Measurements from ENCODE around the gene TMEM63A. TPM values are rescaled to one million over a fixed set of nuclear protein-coding genes. Genes with fewer than 3 reads are reported as not detected.

The TMEM63A gene
- total and polyA plus RNA-seq, 2 of the 13 experiments (the other 11 are each of a cell fraction or from before 2014, with no cell fraction given), result 23.9 to 53.3 TPM

GRCh38 chr1:225923381-225923691, 41.2 kb upstream of the TMEM63A start (continued):
- TF ChIP-seq ZNF18 (CRISPR knock-in tag; IDR thresholded peaks at IDR 0.05; ENCODE audit: insufficient replicate concordance) (no peak), ETS1 (CRISPR knock-in tag; IDR thresholded peaks at IDR 0.05) (0 out of 2 replicates have a peak, but pooled peaks have one; percentile 15), HOXA5 (CRISPR knock-in tag; IDR thresholded peaks at IDR 0.05) (peak; percentile 9; the same call in 1 of the 2 replicates), NR2F1 (CRISPR knock-in tag; IDR thresholded peaks at IDR 0.05) (0 out of 4 replicates have a peak, but pooled peaks of 1 of the 2 experiments have one; percentile 14), MTF1 (CRISPR knock-in tag; IDR thresholded peaks at IDR 0.05) (0 out of 2 replicates have a peak, but pooled peaks have one; percentile 8), ZBTB40 (IDR thresholded peaks at IDR 0.05) (no peak), ZBTB40 (CRISPR knock-in tag; IDR thresholded peaks at IDR 0.05) (no peak), BHLHE40 (IDR thresholded peaks at IDR 0.05; ENCODE audit: low read length) (peak; percentile 64; the same call in 1 of the 2 replicates), ZNF589 (CRISPR knock-in tag; conservative IDR thresholded peaks at IDR 0.05) (0 out of 2 replicates have a peak, but pooled peaks have one; percentile 13), NR2F6 (IDR thresholded peaks at IDR 0.05) (no peak), NR2F6 (CRISPR knock-in tag; IDR thresholded peaks at IDR 0.05) (0 out of 2 replicates have a peak, but pooled peaks have one; percentile 10)

Data from HepG2 (cell line).